Activated CD8-positive, alpha-beta memory T cell treated with anti-CD3 and anti-CD28 coated beads, Interleukin-2, amount 50 U/mL, for 1 hour (primary cell): ENCODE data around the gene C4A.
"Not testable (repeated sequence)": the region's sequence is repeated elsewhere in the genome, so short reads cannot be mapped to it uniquely, and the experiment has no call there.

Experiments used
- DNase-seq: peaks from one replicate; pipeline ENCODE4 v3.0.0-alpha.2; 2020; ENCODE audit errors: extremely low read depth

The C4A gene

GRCh38 chr6:31981744-31982143 is at the start of gene C4A:
Gene C4A, plus strand, starts transcription at chr6:31982057. Its CDS starts 51 bp downstream, at chr6:31982108.
- DNase-seq, result not testable (repeated sequence)

GRCh38 chr6:31932137-31932536 is 49.7 kb upstream of the C4A start:
- DNase-seq, result not testable (repeated sequence)

DNA sequence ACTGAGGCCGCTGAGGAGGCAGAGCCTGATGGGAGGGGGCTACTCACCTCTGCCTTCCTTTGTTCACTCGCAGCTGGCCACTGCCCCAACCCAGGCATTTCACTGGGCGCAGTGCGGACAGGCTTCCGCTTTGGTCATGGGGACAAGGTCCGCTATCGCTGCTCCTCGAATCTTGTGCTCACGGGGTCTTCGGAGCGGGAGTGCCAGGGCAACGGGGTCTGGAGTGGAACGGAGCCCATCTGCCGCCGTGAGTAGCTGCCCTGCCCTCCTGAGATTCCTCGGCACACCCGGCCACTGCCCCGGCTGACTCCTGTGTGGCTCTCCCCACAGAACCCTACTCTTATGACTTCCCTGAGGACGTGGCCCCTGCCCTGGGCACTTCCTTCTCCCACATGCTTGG is 48.3 kb upstream of the C4A start:
- no peak for DNase-seq

DNA sequence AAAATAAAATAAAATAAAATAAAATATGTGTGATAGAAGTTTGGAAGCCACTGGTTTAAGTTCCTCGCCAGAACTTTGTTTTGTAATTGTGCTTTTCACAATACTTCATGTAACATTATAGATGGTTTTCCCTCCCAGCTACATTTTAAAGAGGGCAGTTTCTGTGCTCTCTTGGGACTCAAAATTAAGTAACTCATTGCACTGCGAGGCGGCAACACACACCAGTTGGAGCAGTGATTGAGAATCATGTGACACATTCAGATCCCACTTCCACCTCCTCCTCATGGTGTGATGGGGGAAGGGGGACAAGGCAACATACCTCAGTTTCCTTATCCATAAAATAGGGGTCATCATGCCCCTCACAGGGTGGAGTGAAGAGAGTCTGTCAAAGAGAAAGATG is 46.8 kb upstream of the C4A start:
- no peak for DNase-seq

DNA sequence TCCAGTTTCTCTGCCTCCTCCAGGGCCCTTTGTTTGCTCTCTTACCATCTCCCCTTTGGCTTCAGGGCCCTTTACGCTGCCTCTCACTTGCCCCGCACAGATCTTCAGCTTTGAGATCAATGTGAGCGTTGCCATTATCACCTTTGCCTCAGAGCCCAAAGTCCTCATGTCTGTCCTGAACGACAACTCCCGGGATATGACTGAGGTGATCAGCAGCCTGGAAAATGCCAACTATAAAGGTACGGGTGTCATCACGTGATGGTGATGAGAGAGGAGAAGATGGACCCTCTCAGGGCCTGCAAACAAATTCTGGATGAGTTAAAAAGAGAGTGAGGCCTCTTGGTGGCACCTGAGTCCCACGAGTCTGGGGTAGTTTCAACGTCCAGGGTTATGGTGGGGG is 46.0 kb upstream of the C4A start:
- no peak for DNase-seq

DNA sequence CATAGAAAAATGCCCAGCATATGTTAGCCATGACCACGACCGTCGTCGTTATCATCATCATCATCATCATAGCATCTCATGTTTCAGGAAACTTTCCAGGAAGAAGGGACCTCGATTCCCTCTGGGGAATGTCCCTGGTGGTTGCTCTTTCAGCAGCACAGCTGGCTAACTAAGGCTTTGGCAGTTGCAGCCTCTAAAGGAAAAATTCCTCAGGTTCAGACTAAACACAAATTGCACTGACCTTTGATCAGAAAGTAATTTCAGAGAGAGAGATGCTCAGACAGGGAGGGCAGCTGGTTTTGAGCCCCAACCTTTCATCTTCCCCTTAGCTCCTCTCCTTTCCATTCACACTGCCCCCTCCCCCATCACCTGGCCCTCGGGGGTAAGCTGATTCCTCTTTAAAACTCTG is 41.6 kb upstream of the C4A start:
- no peak for DNase-seq

DNA sequence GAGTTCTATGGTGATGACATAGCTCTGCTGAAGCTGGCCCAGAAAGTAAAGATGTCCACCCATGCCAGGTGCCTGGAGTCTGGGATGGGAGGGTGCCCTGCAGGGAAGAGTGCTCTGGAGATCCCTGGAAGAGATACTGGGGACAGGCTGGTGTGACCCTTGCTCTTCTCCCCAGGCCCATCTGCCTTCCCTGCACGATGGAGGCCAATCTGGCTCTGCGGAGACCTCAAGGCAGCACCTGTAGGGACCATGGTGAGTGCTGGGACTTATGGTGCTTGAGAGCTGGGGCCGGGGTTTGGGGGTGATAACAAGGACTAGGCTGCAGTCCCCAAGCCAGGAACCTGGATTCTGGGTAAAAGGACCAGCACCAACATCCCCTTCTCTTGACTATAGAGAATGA is 38.1 kb upstream of the C4A start:
- DNase-seq, result no peak

GRCh38 chr6:31945154-31945506 is 36.7 kb upstream of the C4A start:
- DNase-seq, result no peak

DNA sequence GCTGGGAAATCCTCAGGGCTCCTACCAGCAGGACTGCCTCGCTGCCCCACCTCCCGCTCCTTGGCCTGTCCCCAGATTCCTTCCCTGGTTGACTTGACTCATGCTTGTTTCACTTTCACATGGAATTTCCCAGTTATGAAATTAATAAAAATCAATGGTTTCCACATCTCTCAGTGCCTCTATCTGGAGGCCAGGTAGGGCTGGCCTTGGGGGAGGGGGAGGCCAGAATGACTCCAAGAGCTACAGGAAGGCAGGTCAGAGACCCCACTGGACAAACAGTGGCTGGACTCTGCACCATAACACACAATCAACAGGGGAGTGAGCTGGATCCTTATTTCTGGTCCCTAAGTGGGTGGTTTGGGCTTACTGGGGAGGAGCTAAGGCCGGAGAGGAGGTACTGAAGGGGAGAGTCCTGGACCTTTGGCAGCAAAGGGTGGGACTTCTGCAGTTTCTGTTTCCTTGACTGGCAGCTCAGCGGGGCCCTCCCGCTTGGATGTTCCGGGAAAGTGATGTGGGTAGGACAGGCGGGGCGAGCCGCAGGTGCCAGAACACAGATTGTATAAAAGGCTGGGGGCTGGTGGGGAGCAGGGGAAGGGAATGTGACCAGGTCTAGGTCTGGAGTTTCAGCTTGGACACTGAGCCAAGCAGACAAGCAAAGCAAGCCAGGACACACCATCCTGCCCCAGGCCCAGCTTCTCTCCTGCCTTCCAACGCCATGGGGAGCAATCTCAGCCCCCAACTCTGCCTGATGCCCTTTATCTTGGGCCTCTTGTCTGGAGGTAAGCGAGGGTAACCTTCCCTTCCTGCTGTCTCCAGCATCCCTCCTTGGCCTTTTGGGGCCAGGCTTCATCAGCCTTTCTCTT is 36.1 kb upstream of the C4A start, which contains the start of gene CFB:
Gene CFB, plus strand, starts transcription at position 589 of the 863 bp plus-strand sequence. Its CDS starts 127 bp downstream, at position 716.
- DNase-seq, result no peak

DNA sequence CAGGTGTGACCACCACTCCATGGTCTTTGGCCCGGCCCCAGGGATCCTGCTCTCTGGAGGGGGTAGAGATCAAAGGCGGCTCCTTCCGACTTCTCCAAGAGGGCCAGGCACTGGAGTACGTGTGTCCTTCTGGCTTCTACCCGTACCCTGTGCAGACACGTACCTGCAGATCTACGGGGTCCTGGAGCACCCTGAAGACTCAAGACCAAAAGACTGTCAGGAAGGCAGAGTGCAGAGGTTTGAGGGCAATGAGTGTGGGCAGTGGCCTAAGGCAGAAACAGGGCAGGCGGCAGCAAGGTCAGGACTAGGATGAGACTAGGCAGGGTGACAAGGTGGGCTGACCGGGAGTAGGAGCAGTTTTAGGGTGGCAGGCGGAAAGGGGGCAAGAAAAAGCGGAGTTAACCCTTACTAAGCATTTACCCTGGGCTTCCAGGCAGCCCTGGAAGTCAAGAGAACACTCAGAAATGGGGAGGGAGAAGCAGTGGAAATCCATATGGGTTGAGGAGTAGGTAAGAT is 35.4 kb upstream of the C4A start:
- no peak for DNase-seq

GRCh38 chr6:31947070-31947675 is 34.7 kb upstream of the C4A start:
- DNase-seq, result no peak

GRCh38 chr6:31947864-31948263 is 34.0 kb upstream of the C4A start:
- no peak for DNase-seq

GRCh38 chr6:31948306-31948705 is 33.6 kb upstream of the C4A start:
- no peak for DNase-seq

GRCh38 chr6:31948753-31949413 is 33.0 kb upstream of the C4A start:
- no peak for DNase-seq

- DNase-seq, result no peak
These were observed 31.8 kb upstream of the C4A start for GRCh38 chr6:31949926-31950548.

DNA sequence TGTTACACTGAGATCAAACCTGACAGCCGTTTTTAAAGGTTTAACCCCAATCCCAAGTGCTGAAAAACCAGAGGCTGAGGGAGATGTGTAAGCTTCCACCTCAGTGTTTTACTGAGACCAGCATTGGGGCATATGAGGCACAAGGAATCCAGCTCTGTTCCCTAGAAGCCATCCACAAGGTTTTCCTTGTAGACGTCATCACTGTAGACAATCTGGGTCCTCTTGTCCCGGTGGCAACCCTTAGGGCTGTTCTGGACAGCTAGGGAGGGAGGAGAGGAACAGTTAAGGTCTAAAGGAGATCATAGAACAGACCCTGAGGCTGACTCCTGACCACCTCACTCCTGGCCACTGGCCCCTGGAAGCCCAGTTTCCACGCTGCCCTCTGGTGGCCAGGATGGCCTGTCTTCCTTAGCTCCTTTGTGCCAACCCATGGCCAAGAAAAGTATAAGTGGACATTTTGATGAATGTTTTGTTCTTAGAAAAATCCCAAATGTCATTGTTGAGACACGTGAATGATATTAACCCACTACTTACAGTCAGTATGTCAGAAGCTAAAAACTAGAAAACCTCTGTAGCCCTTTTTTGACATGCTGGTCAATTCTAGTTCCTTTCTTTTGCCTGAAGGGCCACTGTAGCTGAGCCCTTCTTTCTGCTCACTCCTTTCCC is 29.6 kb upstream of the C4A start:
- no peak for DNase-seq

GRCh38 chr6:31952890-31953289 is 29.0 kb upstream of the C4A start:
- no peak for DNase-seq

DNA sequence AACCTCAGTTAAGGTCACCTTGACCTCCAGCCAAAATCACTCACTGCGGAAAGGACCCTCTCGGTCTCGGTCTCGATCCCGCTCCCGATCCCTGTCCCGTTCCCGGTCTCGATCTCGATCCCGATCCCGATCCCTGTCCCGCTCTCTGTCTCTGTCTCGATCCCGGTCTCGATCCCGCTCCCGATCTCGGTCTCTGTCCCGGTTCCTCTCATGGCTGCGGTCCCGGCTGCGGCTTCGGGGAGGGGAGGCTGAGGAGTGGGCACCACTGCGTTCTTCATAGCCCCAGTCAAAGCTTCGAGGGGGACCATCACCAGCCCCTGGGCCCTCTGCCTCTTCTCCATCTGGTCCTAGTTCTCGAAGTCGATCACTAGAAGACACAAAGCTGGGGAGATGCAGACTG is 27.3 kb upstream of the C4A start:
- no peak for DNase-seq

GRCh38 chr6:31956796-31957195 is 25.1 kb upstream of the C4A start:
- DNase-seq, result no peak

DNA sequence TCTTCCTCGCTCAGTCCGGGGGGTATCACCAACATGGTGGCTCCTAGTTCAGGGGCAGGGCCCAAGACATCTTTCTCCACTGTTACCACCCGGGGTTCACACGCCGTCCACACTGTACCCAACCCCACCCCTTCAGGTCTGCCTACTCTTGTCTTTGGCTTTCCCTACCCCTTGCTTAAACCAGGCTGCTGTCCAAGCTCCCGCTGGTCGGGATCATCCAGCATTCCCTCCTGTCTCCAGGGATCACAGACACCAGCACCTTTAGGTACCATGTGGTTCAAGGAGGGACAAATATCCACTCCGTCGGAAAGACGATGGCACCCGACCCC is 23.5 kb upstream of the C4A start:
- DNase-seq, result no peak
